ENCODE measurements around the gene ABHD14A. TPM values are rescaled to one million over a fixed set of nuclear protein-coding genes. Genes with fewer than 3 reads are reported as not detected.

The ABHD14A gene
- total and polyA plus RNA-seq, 2 of the 13 experiments (the other 11 are each of a cell fraction or from before 2014, with no cell fraction given), result 29.5 to 46.9 TPM

DNA sequence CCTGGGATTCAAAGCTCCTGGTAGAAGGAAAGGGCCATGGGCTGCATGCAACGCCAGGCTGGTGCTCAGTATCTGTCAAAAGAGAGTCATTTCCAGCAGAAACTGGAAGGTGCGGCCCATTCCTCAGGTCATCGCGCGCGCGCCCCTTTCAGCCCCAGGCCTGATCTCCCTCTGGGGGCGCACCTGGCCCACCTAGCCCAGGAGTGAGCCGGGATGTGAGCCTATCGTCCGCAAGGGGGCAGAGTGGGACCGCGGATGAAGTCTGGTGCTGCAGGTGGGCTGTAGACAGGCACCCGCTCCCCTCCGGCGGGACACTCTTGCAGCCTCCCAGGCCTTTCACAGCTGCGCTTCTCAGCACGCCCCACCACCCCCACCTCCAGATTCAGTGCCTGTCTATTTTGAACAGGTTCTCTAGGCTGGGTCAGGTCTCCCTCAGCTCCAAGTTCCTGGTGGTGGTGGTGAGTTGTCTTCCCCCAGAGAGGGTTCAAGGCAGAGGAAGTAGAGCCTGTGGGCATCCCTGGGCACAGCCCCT is 26.6 kb downstream of the ABHD14A start (continued):
- TF ChIP-seq, protein P1, sequence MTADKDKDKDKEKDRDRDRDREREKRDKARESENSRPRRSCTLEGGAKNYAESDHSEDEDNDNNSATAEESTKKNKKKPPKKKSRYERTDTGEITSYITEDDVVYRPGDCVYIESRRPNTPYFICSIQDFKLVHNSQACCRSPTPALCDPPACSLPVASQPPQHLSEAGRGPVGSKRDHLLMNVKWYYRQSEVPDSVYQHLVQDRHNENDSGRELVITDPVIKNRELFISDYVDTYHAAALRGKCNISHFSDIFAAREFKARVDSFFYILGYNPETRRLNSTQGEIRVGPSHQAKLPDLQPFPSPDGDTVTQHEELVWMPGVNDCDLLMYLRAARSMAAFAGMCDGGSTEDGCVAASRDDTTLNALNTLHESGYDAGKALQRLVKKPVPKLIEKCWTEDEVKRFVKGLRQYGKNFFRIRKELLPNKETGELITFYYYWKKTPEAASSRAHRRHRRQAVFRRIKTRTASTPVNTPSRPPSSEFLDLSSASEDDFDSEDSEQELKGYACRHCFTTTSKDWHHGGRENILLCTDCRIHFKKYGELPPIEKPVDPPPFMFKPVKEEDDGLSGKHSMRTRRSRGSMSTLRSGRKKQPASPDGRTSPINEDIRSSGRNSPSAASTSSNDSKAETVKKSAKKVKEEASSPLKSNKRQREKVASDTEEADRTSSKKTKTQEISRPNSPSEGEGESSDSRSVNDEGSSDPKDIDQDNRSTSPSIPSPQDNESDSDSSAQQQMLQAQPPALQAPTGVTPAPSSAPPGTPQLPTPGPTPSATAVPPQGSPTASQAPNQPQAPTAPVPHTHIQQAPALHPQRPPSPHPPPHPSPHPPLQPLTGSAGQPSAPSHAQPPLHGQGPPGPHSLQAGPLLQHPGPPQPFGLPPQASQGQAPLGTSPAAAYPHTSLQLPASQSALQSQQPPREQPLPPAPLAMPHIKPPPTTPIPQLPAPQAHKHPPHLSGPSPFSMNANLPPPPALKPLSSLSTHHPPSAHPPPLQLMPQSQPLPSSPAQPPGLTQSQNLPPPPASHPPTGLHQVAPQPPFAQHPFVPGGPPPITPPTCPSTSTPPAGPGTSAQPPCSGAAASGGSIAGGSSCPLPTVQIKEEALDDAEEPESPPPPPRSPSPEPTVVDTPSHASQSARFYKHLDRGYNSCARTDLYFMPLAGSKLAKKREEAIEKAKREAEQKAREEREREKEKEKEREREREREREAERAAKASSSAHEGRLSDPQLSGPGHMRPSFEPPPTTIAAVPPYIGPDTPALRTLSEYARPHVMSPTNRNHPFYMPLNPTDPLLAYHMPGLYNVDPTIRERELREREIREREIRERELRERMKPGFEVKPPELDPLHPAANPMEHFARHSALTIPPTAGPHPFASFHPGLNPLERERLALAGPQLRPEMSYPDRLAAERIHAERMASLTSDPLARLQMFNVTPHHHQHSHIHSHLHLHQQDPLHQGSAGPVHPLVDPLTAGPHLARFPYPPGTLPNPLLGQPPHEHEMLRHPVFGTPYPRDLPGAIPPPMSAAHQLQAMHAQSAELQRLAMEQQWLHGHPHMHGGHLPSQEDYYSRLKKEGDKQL (CRISPR knock-in tag; IDR thresholded peaks at IDR 0.05; ENCODE audit: low read depth), result no peak
- 0 out of 2 replicates have a peak, but pooled peaks have one; percentile 5 for TF ChIP-seq BHLHE40 (IDR thresholded peaks at IDR 0.05; ENCODE audit: low read length)
- TF ChIP-seq SOX13 (IDR thresholded peaks at IDR 0.05), result no peak
- TF ChIP-seq SOX13 (CRISPR knock-in tag; conservative IDR thresholded peaks at IDR 0.05 in 1 of 2, IDR thresholded peaks at IDR 0.05 in 1 of 2), result peak in 1 of 2 experiments; percentile 31; a peak in 1 of 4 replicates
- TF ChIP-seq, protein P2, sequence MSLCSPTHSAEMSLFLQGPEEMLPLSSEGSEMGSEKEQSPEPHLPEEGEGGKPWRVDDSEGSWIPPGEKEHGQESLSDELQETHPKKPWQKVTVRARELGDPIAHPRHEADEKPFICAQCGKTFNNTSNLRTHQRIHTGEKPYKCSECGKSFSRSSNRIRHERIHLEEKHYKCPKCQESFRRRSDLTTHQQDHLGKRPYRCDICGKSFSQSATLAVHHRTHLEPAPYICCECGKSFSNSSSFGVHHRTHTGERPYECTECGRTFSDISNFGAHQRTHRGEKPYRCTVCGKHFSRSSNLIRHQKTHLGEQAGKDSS (CRISPR knock-in tag; IDR thresholded peaks at IDR 0.05; ENCODE audit: borderline replicate concordance, low read depth), result peak; percentile 84; the same call in 1 of the 2 replicates
- peak; percentile 50; the same call in 1 of the 2 replicates for TF ChIP-seq SMAD3 (CRISPR knock-in tag; IDR thresholded peaks at IDR 0.05)
- TF ChIP-seq, protein P3, sequence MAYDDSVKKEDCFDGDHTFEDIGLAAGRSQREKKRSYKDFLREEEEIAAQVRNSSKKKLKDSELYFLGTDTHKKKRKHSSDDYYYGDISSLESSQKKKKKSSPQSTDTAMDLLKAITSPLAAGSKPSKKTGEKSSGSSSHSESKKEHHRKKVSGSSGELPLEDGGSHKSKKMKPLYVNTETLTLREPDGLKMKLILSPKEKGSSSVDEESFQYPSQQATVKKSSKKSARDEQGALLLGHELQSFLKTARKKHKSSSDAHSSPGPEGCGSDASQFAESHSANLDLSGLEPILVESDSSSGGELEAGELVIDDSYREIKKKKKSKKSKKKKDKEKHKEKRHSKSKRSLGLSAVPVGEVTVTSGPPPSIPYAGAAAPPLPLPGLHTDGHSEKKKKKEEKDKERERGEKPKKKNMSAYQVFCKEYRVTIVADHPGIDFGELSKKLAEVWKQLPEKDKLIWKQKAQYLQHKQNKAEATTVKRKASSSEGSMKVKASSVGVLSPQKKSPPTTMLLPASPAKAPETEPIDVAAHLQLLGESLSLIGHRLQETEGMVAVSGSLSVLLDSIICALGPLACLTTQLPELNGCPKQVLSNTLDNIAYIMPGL (CRISPR knock-in tag; IDR thresholded peaks at IDR 0.05; ENCODE audit: borderline replicate concordance in 1 of 2, low read depth in 1 of 2), result peak; percentile 91
- TF ChIP-seq, protein P4, sequence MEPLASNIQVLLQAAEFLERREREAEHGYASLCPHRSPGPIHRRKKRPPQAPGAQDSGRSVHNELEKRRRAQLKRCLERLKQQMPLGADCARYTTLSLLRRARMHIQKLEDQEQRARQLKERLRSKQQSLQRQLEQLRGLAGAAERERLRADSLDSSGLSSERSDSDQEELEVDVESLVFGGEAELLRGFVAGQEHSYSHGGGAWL (CRISPR knock-in tag; IDR thresholded peaks at IDR 0.05), result peak; percentile 49; the same call in 1 of the 2 replicates
- TF ChIP-seq, protein P5, sequence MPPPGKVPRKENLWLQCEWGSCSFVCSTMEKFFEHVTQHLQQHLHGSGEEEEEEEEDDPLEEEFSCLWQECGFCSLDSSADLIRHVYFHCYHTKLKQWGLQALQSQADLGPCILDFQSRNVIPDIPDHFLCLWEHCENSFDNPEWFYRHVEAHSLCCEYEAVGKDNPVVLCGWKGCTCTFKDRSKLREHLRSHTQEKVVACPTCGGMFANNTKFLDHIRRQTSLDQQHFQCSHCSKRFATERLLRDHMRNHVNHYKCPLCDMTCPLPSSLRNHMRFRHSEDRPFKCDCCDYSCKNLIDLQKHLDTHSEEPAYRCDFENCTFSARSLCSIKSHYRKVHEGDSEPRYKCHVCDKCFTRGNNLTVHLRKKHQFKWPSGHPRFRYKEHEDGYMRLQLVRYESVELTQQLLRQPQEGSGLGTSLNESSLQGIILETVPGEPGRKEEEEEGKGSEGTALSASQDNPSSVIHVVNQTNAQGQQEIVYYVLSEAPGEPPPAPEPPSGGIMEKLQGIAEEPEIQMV (CRISPR knock-in tag; IDR thresholded peaks at IDR 0.05; ENCODE audit: low read depth), result 0 out of 2 replicates have a peak, but pooled peaks have one; percentile 59
- TF ChIP-seq TAF1 (CRISPR knock-in tag; IDR thresholded peaks at IDR 0.05), result 0 out of 2 replicates have a peak, but pooled peaks have one; percentile 23
- TF ChIP-seq GTF3A (CRISPR knock-in tag; conservative IDR thresholded peaks at IDR 0.05), result 0 out of 2 replicates have a peak, but pooled peaks have one; percentile 61
- TF ChIP-seq RXRA (CRISPR knock-in tag; IDR thresholded peaks at IDR 0.05), result peak; percentile 66
- TF ChIP-seq, protein P6, sequence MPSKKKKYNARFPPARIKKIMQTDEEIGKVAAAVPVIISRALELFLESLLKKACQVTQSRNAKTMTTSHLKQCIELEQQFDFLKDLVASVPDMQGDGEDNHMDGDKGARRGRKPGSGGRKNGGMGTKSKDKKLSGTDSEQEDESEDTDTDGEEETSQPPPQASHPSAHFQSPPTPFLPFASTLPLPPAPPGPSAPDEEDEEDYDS (CRISPR knock-in tag; IDR thresholded peaks at IDR 0.05), result no peak
- no peak for TF ChIP-seq LCORL (IDR thresholded peaks at IDR 0.05)
- TF ChIP-seq LCORL (CRISPR knock-in tag; IDR thresholded peaks at IDR 0.05), result peak; percentile 56; the same call in 1 of the 2 replicates
- no peak for TF ChIP-seq HNF4G (IDR thresholded peaks at IDR 0.05; ENCODE audit: borderline replicate concordance, low read depth, low read length)
- no peak for TF ChIP-seq HNF4G (CRISPR knock-in tag; IDR thresholded peaks at IDR 0.05; ENCODE audit: borderline replicate concordance, low read depth)
- TF ChIP-seq FOXO1 (CRISPR knock-in tag; IDR thresholded peaks at IDR 0.05), result peak; percentile 55; the same call in 1 of the 2 replicates
- 0 out of 2 replicates have a peak, but pooled peaks have one; percentile 12 for TF ChIP-seq CEBPG (CRISPR knock-in tag; IDR thresholded peaks at IDR 0.05)

Measured in HepG2 (cell line).